ENCODE measurements around the gene ADAP1. TPM values are rescaled to one million over a fixed set of nuclear protein-coding genes. Genes with fewer than 3 reads are reported as not detected.

Gene ADAP1
- total RNA-seq, 1 donor from 2014 or later, result 0.30 TPM

- no peak overlapping the region for H2AFZ ChIP-seq (replicated peaks)
- Mint-ChIP-seq H3K36me3 (peaks cover 11% of the 10 kb centered on the region), H3K27ac (no peak overlapping the region)
Observed at GRCh38 chr7:881441-882234, 72.8 kb downstream of the ADAP1 start.

GRCh38 chr7:880450-880849, 74.0 kb downstream of the ADAP1 start:
- Histone ChIP-seq H4K20me1 (ENCODE audit: low read depth) (peaks cover 78% of the 10 kb centered on the region), H3K9ac (no peak overlapping the region), H3K27ac (no peak overlapping the region), H3K9me3 (ENCODE audit: low read depth) (no peaks in the 10 kb centered on the region), H3K4me1 (peaks cover 9% of the 10 kb centered on the region), H2AFZ (replicated peaks) (no peak overlapping the region), H3K4me2 (no peak overlapping the region), H3K36me3 (no peaks in the 10 kb centered on the region), H3K27me3 (no peaks in the 10 kb centered on the region), H3F3A (ENCODE audit: low read depth) (peaks cover 5% of the 10 kb centered on the region), H3K4me3 (no peak overlapping the region), H3K79me2 (ENCODE audit: low read depth) (peaks cover 87% of the 10 kb centered on the region)
- peaks cover 9% of the 10 kb centered on the region for H3K4me1 Mint-ChIP-seq
- peaks cover 11% of the 10 kb centered on the region for H3K36me3 Mint-ChIP-seq
- H3K27ac Mint-ChIP-seq, result no peak overlapping the region
- TF ChIP-seq EZH2phosphoT487 (IDR thresholded peaks at IDR 0.05) (no peak), EZH2 (IDR thresholded peaks at IDR 0.05) (no peak), CTCF (IDR thresholded peaks at IDR 0.05) (no peak)
- peaks cover 4% of the 10 kb centered on the region for H3K27me3 Mint-ChIP-seq (ENCODE audit: insufficient read depth, low read depth)
- DNase-seq (ENCODE audit: low spot score), result no peak
- no peaks in the 10 kb centered on the region for H3K9me3 Mint-ChIP-seq
- no peak overlapping the region for H3K4me3 Mint-ChIP-seq

More at GRCh38 chr7:881441-882234, 72.8 kb downstream of the ADAP1 start:
- Histone ChIP-seq H3K4me2 (no peak overlapping the region), H3K9me3 (ENCODE audit: low read depth) (no peaks in the 10 kb centered on the region), H3K27ac (no peak overlapping the region), H3K9ac (no peak overlapping the region), H3K4me1 (peaks cover 9% of the 10 kb centered on the region), H3K27me3 (no peaks in the 10 kb centered on the region), H3K79me2 (ENCODE audit: low read depth) (peaks cover 99% of the 10 kb centered on the region), H3F3A (ENCODE audit: low read depth) (no peaks in the 10 kb centered on the region), H3K36me3 (no peaks in the 10 kb centered on the region), H4K20me1 (ENCODE audit: low read depth) (peaks cover 90% of the 10 kb centered on the region), H3K4me3 (no peak overlapping the region)
- Mint-ChIP-seq H3K4me3 (no peak overlapping the region), H3K27me3 (ENCODE audit: insufficient read depth, low read depth) (peaks cover 4% of the 10 kb centered on the region), H3K4me1 (peaks cover 9% of the 10 kb centered on the region), H3K9me3 (no peaks in the 10 kb centered on the region)
- TF ChIP-seq EZH2phosphoT487 (IDR thresholded peaks at IDR 0.05) (no peak), CTCF (IDR thresholded peaks at IDR 0.05) (no peak), EZH2 (IDR thresholded peaks at IDR 0.05) (no peak)
- DNase-seq (ENCODE audit: low spot score), result no peak

GRCh38 chr7:879706-880105, 74.8 kb downstream of the ADAP1 start:
- Histone ChIP-seq H3K9ac (no peak overlapping the region), H3K79me2 (ENCODE audit: low read depth) (peaks cover 80% of the 10 kb centered on the region), H3F3A (ENCODE audit: low read depth) (peaks cover 13% of the 10 kb centered on the region), H3K4me3 (no peak overlapping the region), H3K27ac (no peak overlapping the region), H3K4me2 (no peak overlapping the region), H3K9me3 (ENCODE audit: low read depth) (no peaks in the 10 kb centered on the region), H3K4me1 (peaks cover 9% of the 10 kb centered on the region), H3K36me3 (no peaks in the 10 kb centered on the region), H2AFZ (replicated peaks) (no peak overlapping the region), H4K20me1 (ENCODE audit: low read depth) (peaks cover 70% of the 10 kb centered on the region), H3K27me3 (no peaks in the 10 kb centered on the region)
- H3K27me3 Mint-ChIP-seq (ENCODE audit: insufficient read depth, low read depth), result peaks cover 4% of the 10 kb centered on the region
- no peak overlapping the region for H3K27ac Mint-ChIP-seq
- TF ChIP-seq CTCF (IDR thresholded peaks at IDR 0.05) (no peak), EZH2 (IDR thresholded peaks at IDR 0.05) (no peak), EZH2phosphoT487 (IDR thresholded peaks at IDR 0.05) (no peak)
- H3K9me3 Mint-ChIP-seq, result no peaks in the 10 kb centered on the region
- peaks cover 9% of the 10 kb centered on the region for H3K4me1 Mint-ChIP-seq
- no peak for DNase-seq (ENCODE audit: low spot score)
- peak overlapping the region; percentile 69 for H3K4me3 Mint-ChIP-seq
- peaks cover 11% of the 10 kb centered on the region for H3K36me3 Mint-ChIP-seq
